H1 (cell line): ENCODE results near the gene NUTM1.

ENCODE experiments used
- CTCF ChIP-seq, 3 experiments: IDR thresholded peaks; 1 replicate in 2 of 3; 2 replicates in 1 of 3; pipeline versions ENCODE4 v1.5.1 to v1.6.1; 2011; ENCODE audit warnings: low read length in 3 of 3, mild to moderate bottlenecking in 3 of 3, inconsistent platforms in 2 of 3, low read depth in 1 of 3, moderate library complexity in 1 of 3; ENCODE audit not compliant: insufficient read depth in 1 of 3; ENCODE audit errors: control extremely low read depth in 1 of 3
- GABPA ChIP-seq: IDR thresholded peaks from 2 replicates; pipeline ENCODE4 v1.6.1; 2011; ENCODE audit warnings: mild to moderate bottlenecking, low read length, moderate library complexity, borderline replicate concordance; ENCODE audit not compliant: insufficient read depth
- SP4 ChIP-seq: IDR thresholded peaks from 2 replicates; pipeline ENCODE4 v1.6.1; 2012; ENCODE audit warnings: low read length, inconsistent platforms

GRCh38 chr15:34318277-34319079, 24.6 kb upstream of the NUTM1 start:
- TF ChIP-seq SP4 = no peak
- TF ChIP-seq CTCF (IDR thresholded peaks at IDR 0.05; ENCODE audit: control extremely low read depth in 1 of 3, insufficient read depth in 1 of 3, low read depth in 1 of 3, low read length in 3 of 3) = no peak
- no peak for TF ChIP-seq GABPA
